AG20443 (cell line): ENCODE data around the gene WFDC5.
"Not testable (repeated sequence)": the region's sequence is repeated elsewhere in the genome, so short reads cannot be mapped to it uniquely, and the experiment has no call there.

Experiments used
- DNase-seq: peaks from one replicate; pipeline ENCODE4 v3.0.0; 2012; ENCODE audit warnings: low spot score, mixed read lengths

The WFDC5 gene

GRCh38 chr20:45114465-45115385 lies at the start of gene WFDC5:
WFDC5 (minus strand) TSS chr20:45115174; CDS start chr20:45115083, 91 bp downstream.
- DNase-seq = peak; percentile 9

- no peak for DNase-seq
These were observed 48.3 kb upstream of the WFDC5 start for GRCh38 chr20:45163083-45163803.

GRCh38 chr20:45157962-45158361 lies 43.0 kb upstream of the WFDC5 start:
- peak; percentile 44 for DNase-seq

GRCh38 chr20:45156713-45157112 lies 41.7 kb upstream of the WFDC5 start:
- no peak for DNase-seq

GRCh38 chr20:45154794-45155193 lies 39.8 kb upstream of the WFDC5 start:
- not testable (repeated sequence) for DNase-seq

- no peak for DNase-seq
These were observed 39.2 kb upstream of the WFDC5 start for GRCh38 chr20:45154183-45154582.

GRCh38 chr20:45153752-45154151 lies 38.8 kb upstream of the WFDC5 start:
- no peak for DNase-seq

- no peak for DNase-seq
These were observed 38.2 kb upstream of the WFDC5 start for GRCh38 chr20:45153147-45153546.

GRCh38 chr20:45152405-45152804 lies 37.4 kb upstream of the WFDC5 start:
- no peak for DNase-seq

GRCh38 chr20:45149062-45149461 lies 34.1 kb upstream of the WFDC5 start:
- DNase-seq = no peak

- DNase-seq = no peak
These were observed 25.9 kb upstream of the WFDC5 start for GRCh38 chr20:45140836-45141235.

- not testable (repeated sequence) for DNase-seq
These were observed 24.9 kb upstream of the WFDC5 start for GRCh38 chr20:45139733-45140375.

GRCh38 chr20:45138561-45139300 lies 23.8 kb upstream of the WFDC5 start:
- DNase-seq = peak; percentile 45

- no peak for DNase-seq
These were observed 21.9 kb upstream of the WFDC5 start for GRCh38 chr20:45136911-45137310.

GRCh38 chr20:45128099-45128498 lies 13.1 kb upstream of the WFDC5 start:
- DNase-seq = no peak

- no peak for DNase-seq
These were observed 9.4 kb upstream of the WFDC5 start, which contains the start of gene WFDC12 for GRCh38 chr20:45124365-45124764. WFDC12 (minus strand) TSS chr20:45124465; CDS start chr20:45124447, 18 bp downstream.

- no peak for DNase-seq
These were observed 6.4 kb upstream of the WFDC5 start for GRCh38 chr20:45121388-45121787.

- no peak for DNase-seq
These were observed 4.7 kb upstream of the WFDC5 start for GRCh38 chr20:45119556-45120266.

GRCh38 chr20:45118028-45118427 lies 3.1 kb upstream of the WFDC5 start:
- DNase-seq = no peak

GRCh38 chr20:45117581-45117980 lies 2.6 kb upstream of the WFDC5 start:
- no peak for DNase-seq

GRCh38 chr20:45115829-45116228 lies 855 bp upstream of the WFDC5 start:
- DNase-seq = peak; percentile 5
